Upper lobe of left lung (tissue), 6 donors: Measurements from ENCODE around the gene TPBGL. TPM values are rescaled to one million over a fixed set of nuclear protein-coding genes. Genes with fewer than 3 reads are reported as not detected.
A peak's percentile ranks its signal among the peaks of the same experiment; 100 is the strongest.

Experiments used
- ATAC-seq, 2 donors: fragments of 200-7000 bp; cut with Tn5 transposase; one replicate each; pipeline ENCODE4 v1.9.1; 2022; ENCODE audit warnings: mild to moderate bottlenecking in 2 of 2, moderate library complexity in 2 of 2; ENCODE audit not compliant: low FRiP score in 2 of 2
- DNase-seq, 2 donors: peaks; one replicate each; pipeline ENCODE4 v3.0.0-alpha.2; 2019 to 2020
- H3K27ac ChIP-seq, 4 donors: fragments of 200-600 bp; sonication (generic); one replicate each; pipeline ENCODE4 v1.5.1; 2016 to 2019
- H3K27me3 ChIP-seq, 4 donors: fragments of 200-600 bp; sonication (generic); one replicate each; pipeline ENCODE4 v1.5.1; 2017 to 2019
- H3K36me3 ChIP-seq, 4 donors: fragments of 200-600 bp; sonication (generic); one replicate each; pipeline ENCODE4 v1.5.1; 2016 to 2019
- H3K4me1 ChIP-seq, 4 donors: fragments of 200-600 bp; sonication (generic); one replicate each; pipeline ENCODE4 v1.5.1; 2018 to 2019
- H3K4me3 ChIP-seq, 4 donors: fragments of 200-600 bp; sonication (generic); one replicate each; pipeline ENCODE4 v1.5.1; 2017 to 2019; ENCODE audit warnings: mild to moderate bottlenecking in 2 of 4, moderate library complexity in 1 of 4
- H3K9me3 ChIP-seq, 4 donors: fragments of 200-600 bp; sonication (generic); one replicate each; pipeline ENCODE4 v1.5.1; 2018 to 2019
- EP300 ChIP-seq, 4 donors: sonication (generic); formaldehyde crosslinking; IDR thresholded peaks; one replicate each; pipeline ENCODE4 v1.5.1; 2017; ENCODE audit warnings: antibody characterized with exemption in 4 of 4, control low read depth in 2 of 4
- POLR2A ChIP-seq, 4 donors: fragments of 450-650 bp; IDR thresholded peaks; one replicate each; pipeline ENCODE4 v1.5.1; 2016 to 2017; ENCODE audit warnings: antibody characterized with exemption in 4 of 4, mild to moderate bottlenecking in 2 of 4
- POLR2AphosphoS5 ChIP-seq, 2 donors: sonication (generic); formaldehyde crosslinking; IDR thresholded peaks; one replicate each; pipeline ENCODE4 v1.5.1; 2017; ENCODE audit warnings: antibody characterized with exemption in 2 of 2
- WGBS, 2 donors: methylation state at CpG; one replicate each; pipeline ENCODE4 v1.1.5; 2017 to 2018; 5-methylcytosine and 5-hydroxymethylcytosine counted together
- total RNA-seq, 6 donors: library from RNA; depleted of rRNA in 4 of 6; stranded (reverse); fragments of >200 nt in 4 of 6; gene quantifications; one replicate each; pipeline versions ENCODE4 v1.1.0 to v1.2.1, GENCODE V29; 2016 to 2021
- TF ChIP-seq, protein P1 (sequence below), 6 experiments: fragments of 450-650 bp in 4 of 6; fragments of 200-600 bp in 2 of 6; sonication (generic) in 2 of 6; IDR thresholded peaks; one replicate each; pipeline ENCODE4 v1.5.1; 2016 to 2019; ENCODE audit warnings: antibody characterized with exemption in 6 of 6
- donor health status: DM: no; HTN: no; CAD: no; lungs with moderate emphysema.
- donor health status: DM: no; HTN: yes; CAD: no; lungs with severe emphysema.

Gene TPBGL
- total RNA-seq, 6 donors from 2014 or later, result 0.22 to 0.94 (median 0.70) TPM; not detected in 2

DNA sequence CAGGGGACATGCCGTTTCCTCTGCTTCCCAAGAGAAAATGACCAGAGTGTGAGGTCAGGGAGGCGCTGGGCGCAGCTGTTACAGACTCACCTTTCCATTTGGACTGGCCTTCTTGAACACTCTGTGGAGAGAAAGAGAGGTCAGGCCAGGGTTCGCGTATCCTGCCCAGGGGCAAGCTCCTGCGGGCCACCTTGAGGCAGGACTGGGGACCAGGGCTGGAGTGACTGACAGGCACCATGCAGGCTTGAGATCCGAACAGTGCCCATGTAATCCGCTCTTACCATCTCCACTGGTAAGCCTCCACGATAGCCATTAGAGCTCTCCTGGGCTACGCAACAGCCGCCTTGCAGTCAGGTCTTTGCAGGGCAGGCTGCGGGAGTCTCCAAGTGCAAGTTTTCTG lies 49.3 kb downstream of the TPBGL start:
- peaks cover 7 to 53% (median 41%) of the 10 kb centered on the region in 4 donors for H3K36me3 ChIP-seq
- WGBS, 2 donors, result 86 to 91% methylated on average over 11 to 12 of the region's 12 CpGs

DNA sequence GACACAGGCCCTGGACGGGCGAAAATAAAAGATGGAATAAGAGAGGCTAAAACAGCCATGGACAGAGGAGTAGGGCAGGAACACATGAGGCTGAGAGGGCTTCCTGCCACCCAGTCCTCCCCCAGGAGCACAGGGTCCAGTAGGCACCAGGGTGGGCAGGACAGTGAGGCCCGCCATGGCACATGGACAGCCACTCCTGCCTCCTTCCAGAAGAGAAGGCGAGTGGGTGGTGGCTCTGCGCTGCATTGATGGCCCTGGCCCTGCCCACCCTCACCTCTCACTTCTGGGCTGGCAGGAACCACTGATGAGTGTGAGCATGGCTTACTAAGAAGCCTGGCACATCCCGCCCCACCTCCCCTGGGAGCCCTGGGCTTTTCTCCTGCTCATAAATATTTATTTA lies 51.2 kb downstream of the TPBGL start:
- WGBS, 2 donors, result 96 to 97% methylated on average over 4 to 6 of the region's 6 CpGs

More for the DNA sequence above, 49.3 kb downstream of the TPBGL start:
- H3K27me3 ChIP-seq, result no peaks in the 10 kb centered on the region
- DNase-seq, result no peak
- no peaks in the 10 kb centered on the region for H3K9me3 ChIP-seq
- peak overlapping the region in 1 of 4 donors; percentile 5 for H3K27ac ChIP-seq
- TF ChIP-seq EP300 (IDR thresholded peaks at IDR 0.05), result no peak
- no peak for TF ChIP-seq POLR2A (IDR thresholded peaks at IDR 0.05)
- TF ChIP-seq POLR2AphosphoS5 (IDR thresholded peaks at IDR 0.05), result no peak
- TF ChIP-seq, protein P1, sequence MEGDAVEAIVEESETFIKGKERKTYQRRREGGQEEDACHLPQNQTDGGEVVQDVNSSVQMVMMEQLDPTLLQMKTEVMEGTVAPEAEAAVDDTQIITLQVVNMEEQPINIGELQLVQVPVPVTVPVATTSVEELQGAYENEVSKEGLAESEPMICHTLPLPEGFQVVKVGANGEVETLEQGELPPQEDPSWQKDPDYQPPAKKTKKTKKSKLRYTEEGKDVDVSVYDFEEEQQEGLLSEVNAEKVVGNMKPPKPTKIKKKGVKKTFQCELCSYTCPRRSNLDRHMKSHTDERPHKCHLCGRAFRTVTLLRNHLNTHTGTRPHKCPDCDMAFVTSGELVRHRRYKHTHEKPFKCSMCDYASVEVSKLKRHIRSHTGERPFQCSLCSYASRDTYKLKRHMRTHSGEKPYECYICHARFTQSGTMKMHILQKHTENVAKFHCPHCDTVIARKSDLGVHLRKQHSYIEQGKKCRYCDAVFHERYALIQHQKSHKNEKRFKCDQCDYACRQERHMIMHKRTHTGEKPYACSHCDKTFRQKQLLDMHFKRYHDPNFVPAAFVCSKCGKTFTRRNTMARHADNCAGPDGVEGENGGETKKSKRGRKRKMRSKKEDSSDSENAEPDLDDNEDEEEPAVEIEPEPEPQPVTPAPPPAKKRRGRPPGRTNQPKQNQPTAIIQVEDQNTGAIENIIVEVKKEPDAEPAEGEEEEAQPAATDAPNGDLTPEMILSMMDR (IDR thresholded peaks at IDR 0.05), result no peak
- ATAC-seq, result no peak
- no peak overlapping the region for H3K4me3 ChIP-seq
- peaks cover 0 to 48% (median 28%) of the 10 kb centered on the region in 4 donors for H3K4me1 ChIP-seq

DNA sequence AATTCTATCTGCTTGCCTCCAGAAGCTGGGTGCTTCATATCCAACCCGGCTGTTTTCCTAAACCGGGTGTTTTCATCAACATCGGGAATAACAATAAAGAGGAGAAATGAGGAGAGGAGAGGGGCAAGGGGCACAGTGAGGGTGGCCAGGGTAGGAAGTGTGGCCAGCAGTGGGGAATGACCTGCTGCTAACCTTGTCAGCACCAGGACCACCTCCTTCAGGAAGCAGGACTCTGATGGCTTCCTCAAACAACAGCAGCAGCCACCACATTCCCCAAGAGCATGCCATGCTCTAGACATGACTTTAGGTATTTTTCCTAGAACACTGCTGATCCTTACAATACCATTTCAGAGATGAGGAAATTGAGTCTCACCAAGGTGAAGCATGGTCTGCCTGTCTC lies 52.4 kb downstream of the TPBGL start:
- H3K27me3 ChIP-seq, result no peaks in the 10 kb centered on the region
- H3K4me1 ChIP-seq, result peaks cover 0 to 42% (median 25%) of the 10 kb centered on the region in 4 donors
- no peak for ATAC-seq

More for the DNA sequence above, 51.2 kb downstream of the TPBGL start:
- TF ChIP-seq POLR2A (IDR thresholded peaks at IDR 0.05) (no peak), POLR2AphosphoS5 (IDR thresholded peaks at IDR 0.05) (no peak), EP300 (IDR thresholded peaks at IDR 0.05) (no peak)
- TF ChIP-seq, protein P1 (IDR thresholded peaks at IDR 0.05), result no peak
- Histone ChIP-seq H3K36me3 (peaks cover 0 to 40% (median 26%) of the 10 kb centered on the region in 4 donors), H3K27me3 (no peaks in the 10 kb centered on the region), H3K27ac (peak overlapping the region in 1 of 4 donors; percentile 5), H3K4me3 (no peak overlapping the region), H3K4me1 (peaks cover 0 to 48% (median 27%) of the 10 kb centered on the region in 4 donors), H3K9me3 (no peaks in the 10 kb centered on the region)
- DNase-seq (no peak), ATAC-seq (no peak)

More for the DNA sequence above, 52.4 kb downstream of the TPBGL start:
- H3K27ac ChIP-seq, result peak overlapping the region in 1 of 4 donors; percentile 27
- no peak for DNase-seq
- TF ChIP-seq, protein P1 (IDR thresholded peaks at IDR 0.05), result no peak
- no peak for TF ChIP-seq POLR2AphosphoS5 (IDR thresholded peaks at IDR 0.05)
- TF ChIP-seq EP300 (IDR thresholded peaks at IDR 0.05), result no peak
- no peak for TF ChIP-seq POLR2A (IDR thresholded peaks at IDR 0.05)
- peaks cover 0 to 28% (median 15%) of the 10 kb centered on the region in 4 donors for H3K36me3 ChIP-seq
- no peak overlapping the region for H3K4me3 ChIP-seq
- H3K9me3 ChIP-seq, result no peaks in the 10 kb centered on the region
- WGBS, 2 donors, result 64 to 72% methylated on average over 3 of the region's 3 CpGs

Other genes with a start within 250 kb of the TPBGL start
- gene OR2AT4, start 143.9 kb upstream of the TPBGL start, total RNA-seq, result not detected
- 100 to 1,000 TPM in 4 of 6 donors, 10 to 100 TPM in 2; 86.2 to 366 (median 193) TPM for gene SLCO2B1, start 89.7 kb upstream of the TPBGL start, total RNA-seq
- 100 to 1,000 TPM; 119 to 235 (median 170) TPM for gene ARRB1, start 110.9 kb downstream of the TPBGL start, total RNA-seq
- 1,000 to 10,000 TPM in 4 of 6 donors, 100 to 1,000 TPM in 2; 474 to 2,141 (median 1,268) TPM for gene RPS3, start 158.7 kb downstream of the TPBGL start, total RNA-seq
- gene KLHL35, start 192.4 kb downstream of the TPBGL start, total RNA-seq, result 1 to 10 TPM; 3.5 to 7.3 (median 4.3) TPM